GM18498 (cell line): ENCODE results near the gene ZFHX3.

Experiments used
- ATAC-seq: cut with Tn5 transposase; IDR thresholded peaks from one replicate; pipeline ENCODE4 v1.9.1; 2021; ENCODE audit warnings: mild to moderate bottlenecking, moderate library complexity; ENCODE audit not compliant: unreplicated experiment

The ZFHX3 gene

DNA sequence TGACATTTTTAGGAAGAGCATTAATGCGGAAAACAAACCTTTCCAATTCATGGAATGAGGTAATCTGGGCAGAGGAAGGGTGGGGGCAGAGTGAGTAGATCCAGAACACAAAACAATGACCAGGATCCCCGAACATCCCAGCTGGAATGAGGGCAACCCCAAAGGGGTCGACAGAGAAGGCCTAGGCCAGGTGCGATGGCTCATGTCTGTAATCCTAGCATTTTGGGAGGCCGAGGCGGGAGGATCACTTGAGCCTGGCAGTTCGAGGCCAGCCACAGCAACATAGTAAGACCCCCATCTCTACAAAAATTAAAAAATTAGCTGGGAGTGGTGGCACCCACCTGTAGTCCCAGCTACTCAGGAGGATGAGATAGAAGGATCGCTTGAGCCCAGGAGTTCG is 64.7 kb downstream of the ZFHX3 start:
- ATAC-seq = no peak

DNA sequence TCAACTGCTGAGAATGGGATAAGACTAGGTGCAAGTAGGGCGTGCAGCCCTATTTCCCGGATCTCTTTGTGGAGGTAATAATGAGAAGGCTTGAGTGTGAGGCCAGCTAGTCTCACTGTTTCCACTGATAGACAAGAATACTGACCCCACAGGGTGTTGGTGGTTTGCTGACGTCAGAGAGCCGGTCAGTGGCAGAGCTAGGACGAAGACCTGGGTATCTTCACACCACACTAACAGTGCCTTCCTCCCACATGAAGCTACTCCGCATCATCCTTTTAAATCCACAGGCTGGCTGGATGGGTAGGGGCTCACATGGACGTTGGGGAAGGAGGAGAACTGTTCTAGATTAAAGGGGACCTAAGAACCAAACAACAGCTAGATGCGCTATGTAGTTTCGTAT is 68.0 kb downstream of the ZFHX3 start:
- ATAC-seq = no peak

DNA sequence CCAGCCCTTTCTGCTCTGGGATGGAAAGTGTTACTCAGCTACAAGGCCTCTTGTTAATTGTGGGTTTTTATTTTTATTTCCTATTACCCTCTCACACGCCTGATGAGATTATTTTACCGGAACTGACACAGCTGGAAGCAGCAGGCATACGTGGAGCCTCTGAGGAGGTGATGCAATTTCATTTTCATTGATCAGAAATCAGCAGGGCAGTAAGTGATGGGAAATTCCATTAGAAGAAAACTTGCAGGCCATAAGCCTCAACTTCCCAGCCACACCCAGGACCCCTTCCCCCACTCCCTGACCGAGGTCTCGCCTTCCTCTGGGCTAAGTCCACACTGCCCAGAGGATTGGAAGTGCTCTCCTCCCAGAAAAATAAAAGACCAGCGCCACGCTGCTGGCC is 69.7 kb downstream of the ZFHX3 start:
- no peak for ATAC-seq

DNA sequence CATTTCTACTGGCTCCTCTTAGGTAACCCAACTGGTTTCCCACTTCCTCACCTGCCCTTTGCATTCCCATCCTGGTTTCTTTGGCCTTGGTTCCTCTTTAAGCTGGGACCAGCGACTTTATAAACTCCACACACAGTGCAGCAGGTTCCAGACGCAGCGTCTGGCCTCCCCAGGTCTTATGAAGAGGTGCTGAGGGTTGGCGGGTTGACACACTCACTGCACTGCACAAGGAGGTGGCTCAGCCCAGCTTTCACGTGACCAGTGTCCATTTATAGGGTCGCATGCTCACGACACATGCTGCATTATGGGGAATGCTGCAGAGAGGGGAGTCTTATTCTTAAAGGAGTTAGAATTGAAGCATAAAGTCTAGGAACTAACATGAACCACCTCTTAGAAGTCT is 70.8 kb downstream of the ZFHX3 start:
- ATAC-seq = no peak

DNA sequence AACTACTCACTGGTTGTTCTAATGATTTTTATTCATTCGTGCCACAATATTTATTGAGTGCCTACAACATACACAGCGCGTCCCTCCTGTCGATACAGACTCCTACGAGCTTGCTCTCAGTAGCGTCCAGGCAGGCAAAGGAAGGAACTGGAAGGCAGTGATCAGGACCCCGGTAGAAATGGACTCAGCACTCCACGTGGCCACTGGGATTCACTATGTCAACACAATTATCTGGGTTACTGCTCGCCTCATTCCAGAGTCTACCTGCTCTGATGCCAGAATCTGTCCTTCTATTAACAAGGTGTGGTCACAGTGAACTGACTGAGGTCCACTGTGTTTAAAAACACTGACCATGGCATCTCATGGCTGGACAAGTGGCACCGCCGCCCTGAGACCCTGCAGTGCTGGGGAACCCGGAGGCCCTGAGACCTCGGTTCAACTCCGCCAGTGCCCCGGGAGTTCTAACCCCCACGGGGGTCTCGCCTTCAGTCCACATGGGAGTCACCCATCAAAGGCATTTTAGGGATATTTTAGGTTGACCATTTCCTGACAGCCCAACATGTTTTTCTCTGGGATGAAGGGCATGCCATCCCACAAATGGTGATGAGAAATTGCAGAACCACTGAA is 71.4 kb downstream of the ZFHX3 start:
- ATAC-seq = no peak

DNA sequence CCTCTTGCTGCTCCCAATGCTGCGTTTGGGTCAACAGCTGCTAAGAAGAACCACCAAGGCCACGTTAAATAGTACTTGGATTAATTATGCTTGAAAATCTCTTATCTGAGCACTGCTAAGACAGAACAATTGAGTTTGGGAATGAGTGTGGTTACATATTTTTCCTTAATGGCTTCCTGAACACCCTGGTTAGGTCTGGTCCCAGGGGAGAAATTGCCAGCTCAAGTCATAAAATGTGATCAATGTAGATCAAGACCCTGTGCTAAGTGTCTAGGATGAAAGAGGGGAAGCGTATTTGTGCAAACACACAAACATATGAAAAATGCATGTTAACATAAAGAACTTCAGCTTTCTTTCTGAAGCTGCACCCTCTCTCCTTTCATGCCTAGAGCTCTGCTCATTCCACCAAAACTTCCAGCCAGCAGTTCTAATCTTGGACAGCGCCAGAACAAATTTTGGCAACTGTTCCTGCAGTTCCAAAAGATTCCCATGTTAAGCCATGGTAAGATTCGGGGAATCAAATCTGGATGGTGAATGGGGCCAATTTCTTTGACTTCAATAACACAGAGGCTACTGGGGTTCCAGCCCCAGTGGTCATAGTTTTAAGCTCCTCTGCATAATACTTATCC is 72.0 kb downstream of the ZFHX3 start:
- ATAC-seq = no peak

DNA sequence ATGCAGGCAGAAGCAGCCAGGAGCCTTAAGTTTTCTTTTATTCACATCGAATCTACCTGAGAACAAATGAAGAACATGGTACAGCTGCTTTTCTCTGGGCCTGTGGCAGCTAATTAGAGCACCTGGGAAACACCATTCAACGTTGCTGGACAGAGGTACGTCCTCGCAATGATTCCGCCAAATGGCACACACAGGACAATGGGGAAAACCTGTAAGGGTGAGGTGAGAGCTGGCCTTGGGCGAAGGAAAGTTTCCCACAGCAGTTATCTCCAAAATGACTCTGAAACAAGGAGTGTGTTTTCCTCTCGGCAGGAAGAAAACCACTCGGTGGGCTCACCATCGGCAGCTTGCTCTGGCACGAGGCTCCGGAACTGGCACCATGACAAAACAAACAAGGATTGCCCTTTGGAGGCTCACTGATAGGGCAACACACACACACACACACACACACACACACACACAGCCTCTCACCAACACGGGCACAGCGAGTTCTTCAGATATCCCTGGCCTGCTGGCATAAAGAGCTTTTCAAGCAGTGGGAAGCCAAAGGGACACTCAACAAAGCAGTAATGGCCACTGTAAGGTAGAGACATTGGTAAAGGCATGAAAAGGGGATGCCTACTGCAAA is 73.7 kb downstream of the ZFHX3 start:
- no peak for ATAC-seq

DNA sequence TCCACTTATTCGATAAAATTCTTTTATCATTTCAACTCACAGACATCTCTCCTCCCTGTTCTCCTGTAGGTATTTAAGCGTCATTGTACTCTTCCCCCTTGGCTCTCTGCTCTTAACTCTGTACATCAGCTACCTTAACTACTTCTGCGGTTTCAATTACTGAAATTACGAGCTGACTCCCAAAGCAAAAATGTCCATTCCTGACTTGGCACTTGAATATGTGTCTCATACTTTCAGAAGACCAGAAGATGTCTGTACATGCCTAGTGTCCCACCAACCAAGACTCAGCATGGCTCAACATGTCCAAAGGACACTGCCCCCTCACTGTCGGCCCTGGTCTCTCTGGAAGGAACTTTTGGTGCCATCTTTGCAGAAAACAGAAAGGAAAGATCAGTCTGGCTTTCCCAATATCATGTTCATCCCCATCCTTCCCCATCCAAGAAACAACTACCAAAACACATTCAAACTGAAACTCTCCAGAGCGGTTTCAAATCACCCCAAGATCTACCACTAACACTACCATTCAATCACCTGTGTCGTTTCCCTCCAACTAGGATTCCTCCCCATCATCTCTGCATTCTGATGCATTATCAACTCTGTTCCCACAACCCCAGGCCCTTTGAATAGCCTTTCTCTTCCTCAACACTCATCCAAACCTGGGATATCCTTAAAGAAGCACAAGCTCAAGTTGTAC is 74.9 kb downstream of the ZFHX3 start:
- no peak for ATAC-seq

DNA sequence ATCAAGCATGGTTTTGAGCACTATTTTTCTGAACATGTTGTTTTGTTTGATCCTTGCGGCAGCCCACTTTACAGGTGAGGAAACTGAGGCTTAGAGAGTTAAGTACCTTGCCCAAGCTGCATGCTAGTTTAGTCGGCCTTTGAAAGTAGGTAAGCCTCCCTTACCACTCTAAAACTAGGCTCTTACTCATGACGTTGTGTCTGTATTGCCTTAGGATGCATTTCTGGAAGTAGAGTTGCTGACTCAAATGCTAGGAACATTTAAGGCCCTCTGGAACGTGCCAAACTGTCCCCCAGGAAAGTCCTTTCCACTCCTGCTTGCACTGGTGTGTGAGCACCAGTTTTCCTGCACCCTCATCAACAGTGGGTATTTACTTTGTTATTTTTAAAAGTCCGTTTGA is 76.6 kb downstream of the ZFHX3 start:
- ATAC-seq = no peak

DNA sequence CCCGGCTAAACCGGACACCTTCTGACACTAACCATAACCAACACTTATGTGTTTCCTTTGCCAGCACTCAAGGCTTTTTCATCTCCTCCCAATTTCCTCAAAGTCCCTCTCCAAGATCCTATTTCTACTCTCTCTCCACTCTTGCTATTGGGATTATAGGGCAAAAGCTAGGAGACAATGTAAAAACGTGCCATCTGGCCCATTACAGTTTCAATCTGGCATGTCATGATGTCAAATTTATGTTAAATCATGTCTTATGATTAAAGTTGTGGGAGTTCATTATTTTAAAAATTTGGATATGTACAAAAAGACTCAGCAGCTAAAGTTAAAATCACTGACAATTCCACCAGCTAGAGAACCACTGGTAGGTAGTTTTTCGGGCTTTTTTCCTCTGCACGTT is 77.3 kb downstream of the ZFHX3 start:
- no peak for ATAC-seq

DNA sequence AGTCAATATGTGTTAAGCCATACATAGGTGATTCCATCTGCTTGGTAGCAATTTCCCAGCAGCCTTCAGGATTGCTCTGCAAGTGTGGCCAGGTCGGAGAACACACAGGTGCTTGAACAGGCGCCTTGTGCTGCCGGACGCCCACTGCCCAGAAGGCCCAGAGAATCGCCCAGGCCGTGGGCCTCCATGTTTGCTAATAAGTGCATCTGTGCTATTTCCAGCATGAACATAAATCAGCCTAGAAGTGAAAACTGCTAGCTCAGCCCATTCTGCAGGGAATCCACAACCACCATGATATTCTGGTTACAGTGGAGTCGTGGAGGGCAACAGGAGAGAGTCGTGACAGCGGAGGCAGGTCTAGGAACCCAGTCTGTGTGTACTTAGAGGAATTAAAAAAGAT is 78.1 kb downstream of the ZFHX3 start:
- ATAC-seq = no peak

DNA sequence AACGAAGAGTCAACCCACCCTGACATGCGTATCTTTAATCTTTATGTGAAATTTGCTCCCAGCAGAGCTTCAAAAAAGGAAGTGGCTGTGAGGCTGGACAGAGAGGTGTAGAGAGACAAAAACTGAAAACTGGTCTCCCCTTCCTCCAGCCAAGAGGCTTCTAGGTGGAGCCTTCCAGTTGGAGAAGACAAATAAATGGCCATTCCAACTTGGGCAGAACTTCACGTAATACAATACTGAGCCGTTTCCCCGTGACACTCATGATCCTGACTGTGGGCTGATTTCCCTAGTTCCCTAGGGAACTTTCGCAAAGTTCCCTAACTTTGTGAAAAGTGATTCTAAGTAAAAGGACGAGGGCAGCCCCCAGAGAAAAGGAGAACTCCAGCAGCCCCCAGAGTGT is 78.8 kb downstream of the ZFHX3 start:
- no peak for ATAC-seq

DNA sequence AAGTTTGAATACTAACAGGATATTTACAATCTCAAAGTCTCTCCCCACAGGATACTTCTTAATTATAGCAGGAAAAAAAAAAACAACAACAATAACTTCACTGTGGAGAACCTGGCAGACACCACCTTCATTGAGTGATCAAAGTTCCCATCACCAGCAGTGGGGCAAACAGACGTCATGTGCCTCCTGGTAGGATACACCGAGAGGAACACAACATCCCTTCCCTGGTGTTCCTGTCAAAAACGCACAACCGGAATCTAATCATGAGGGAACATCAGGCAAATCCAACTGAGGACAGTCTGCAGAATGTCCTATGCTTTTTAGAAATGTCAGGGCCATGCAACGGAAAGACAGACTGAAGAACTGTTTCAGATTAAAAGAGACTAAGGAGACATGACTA is 80.0 kb downstream of the ZFHX3 start:
- ATAC-seq = no peak

DNA sequence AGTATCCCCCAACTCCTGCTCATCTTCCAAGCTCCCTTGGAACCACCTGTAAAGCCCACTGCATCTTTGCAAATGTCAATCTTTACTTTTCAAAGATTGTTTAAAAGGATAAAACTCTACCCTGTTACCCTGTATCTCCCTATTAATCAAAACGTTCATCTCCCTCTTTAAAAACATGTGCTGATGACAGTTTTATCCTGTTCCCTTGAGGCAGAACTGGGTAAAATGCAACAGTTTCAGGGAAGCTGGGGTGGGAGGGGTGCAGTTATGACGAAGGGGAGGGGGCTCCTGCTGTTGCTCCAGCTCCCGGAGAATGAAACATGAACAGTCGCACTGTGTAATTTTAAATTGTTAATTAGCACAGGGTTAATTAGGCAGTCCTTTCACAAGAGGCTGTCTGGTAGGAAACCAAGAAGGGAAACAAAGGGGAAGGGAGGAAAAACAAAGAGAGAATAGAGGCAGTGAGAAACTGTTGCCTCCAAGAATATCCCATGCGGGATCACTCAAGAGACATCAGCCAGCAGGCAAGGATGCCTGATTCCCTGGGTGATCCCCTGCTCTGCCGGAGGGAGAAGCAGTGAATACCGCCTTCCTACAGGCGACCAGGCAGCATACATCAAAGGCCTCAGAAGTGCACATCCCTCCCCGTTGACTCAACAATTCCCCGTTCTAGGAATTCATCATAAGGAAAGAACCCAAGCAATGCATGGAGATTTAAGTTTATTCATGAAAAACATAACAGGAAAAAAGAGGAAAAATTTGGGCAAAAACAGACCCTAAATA is 84.2 kb downstream of the ZFHX3 start:
- ATAC-seq = no peak

DNA sequence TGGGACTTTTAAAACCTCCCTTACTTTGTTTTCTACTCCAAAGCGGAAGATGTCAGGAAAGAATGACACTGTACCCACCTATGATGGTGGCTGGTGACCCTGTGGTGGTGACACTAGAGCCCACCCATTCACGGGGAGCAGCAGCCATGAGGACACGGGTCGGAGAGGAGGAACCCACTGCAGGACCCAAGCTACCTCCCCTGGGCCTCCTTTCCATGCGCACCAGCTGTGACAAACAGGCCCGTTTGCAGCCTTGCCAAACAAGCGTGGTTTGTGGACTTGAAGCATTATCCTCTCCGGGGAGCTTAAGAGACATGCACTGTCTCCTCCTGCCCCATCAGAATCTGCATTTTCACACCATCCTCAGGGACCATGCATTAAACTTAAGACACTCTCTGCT is 85.6 kb downstream of the ZFHX3 start:
- ATAC-seq = no peak

DNA sequence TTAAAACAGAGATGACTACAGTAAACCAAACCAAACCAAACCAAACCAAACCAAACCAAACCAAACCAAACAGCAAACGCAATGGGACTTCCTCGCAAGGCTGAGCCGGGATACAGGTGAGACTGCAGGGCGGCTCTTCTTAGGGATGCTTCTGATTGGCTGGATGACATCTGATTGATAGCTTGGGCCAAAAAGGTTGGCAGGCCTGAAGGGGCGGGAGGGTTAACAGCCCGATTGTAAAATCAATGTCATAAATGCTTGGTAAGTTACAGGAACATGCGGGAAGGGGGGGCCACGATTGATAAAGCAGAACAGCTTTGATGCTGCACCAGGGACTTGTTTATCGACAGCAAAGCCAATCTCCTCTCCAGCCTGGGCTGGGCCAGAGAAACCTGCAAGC is 86.1 kb downstream of the ZFHX3 start:
- ATAC-seq = no peak

DNA sequence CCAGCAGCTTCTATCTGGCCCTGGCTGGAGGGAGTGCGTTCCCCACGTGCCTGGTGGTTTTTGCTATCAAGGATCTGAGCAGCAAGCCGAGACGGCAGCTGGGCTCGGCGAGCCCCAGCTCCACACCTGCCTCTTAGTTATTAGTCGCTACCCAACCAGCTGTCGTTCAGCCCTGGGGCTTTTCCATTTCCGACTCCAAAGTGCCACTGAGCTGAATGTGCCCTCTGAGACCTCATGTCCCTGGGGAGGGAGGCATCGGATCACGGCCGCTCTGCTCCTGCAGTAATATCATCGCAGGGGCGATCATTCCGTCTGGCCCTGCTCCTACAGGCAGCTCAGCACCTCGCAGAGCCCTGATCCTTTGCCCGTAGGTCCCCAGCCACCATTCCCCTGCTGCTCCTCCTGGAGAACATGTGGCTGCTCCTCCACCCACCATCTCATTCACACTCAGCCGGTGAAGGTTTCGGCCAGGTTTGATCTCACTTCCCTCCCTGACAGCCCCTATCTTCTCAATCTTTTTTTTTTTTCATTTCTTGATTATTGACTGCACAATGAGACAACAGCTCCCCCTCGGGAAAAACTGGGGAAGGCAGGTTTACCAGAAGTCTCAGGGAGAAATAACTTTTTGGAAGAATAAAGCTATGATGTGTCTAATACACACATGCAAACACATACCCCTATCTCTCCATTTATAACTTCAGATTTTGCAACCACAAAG is 86.7 kb downstream of the ZFHX3 start:
- no peak for ATAC-seq

DNA sequence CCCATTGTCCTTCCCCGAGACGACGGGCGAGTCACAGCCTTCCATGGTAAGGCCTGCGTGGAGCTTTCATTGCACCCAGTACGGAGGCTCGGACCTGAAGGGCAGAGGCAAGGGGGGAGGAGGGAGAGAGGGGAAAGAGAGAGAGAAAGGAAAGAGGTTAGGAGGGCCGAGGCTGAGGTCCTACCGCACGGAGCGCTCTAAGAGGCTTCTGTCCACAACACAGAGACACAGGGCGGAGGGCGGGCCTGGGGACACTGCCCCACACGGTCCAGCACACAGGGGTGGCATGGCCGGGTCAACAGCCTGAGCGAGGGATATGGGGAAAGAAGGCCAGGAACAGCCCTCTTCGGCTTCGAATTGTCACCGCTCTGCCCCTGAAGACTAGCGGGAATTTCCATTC is 87.8 kb downstream of the ZFHX3 start:
- ATAC-seq = no peak

DNA sequence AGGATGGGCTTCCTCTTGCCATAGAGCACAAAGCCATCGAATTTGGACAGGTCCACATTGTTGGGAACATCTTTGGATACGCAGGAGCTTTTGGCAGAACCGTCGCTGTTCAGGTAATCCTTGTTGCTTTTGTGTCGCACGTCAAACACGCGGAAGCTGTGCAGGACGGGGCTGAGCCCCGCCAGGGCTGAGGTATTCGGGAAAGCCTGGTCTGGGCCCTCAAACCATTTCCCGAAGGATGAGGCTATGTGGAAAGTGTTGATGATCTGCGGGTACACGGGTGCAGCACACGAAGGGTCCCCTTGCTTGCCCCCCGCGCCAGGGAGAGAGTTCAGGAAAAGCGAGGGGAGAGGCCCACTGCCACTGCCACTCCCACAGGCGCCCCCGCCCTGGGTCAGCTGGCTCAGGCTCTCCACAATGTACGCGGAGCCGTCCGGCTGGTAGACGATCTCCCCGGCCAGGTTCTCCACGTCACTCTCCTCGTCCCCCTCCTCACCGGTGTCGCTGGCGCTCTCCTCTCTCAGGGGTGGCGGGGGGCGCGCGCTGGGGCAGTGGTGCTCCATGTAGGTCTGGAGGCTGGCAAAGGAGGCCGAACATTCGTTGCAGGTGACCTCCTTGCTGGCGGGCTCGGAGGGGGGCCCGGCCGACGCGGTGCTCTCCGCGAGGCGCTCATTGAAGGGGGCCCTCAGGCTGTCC is 88.5 kb downstream of the ZFHX3 start:
- ATAC-seq = no peak

DNA sequence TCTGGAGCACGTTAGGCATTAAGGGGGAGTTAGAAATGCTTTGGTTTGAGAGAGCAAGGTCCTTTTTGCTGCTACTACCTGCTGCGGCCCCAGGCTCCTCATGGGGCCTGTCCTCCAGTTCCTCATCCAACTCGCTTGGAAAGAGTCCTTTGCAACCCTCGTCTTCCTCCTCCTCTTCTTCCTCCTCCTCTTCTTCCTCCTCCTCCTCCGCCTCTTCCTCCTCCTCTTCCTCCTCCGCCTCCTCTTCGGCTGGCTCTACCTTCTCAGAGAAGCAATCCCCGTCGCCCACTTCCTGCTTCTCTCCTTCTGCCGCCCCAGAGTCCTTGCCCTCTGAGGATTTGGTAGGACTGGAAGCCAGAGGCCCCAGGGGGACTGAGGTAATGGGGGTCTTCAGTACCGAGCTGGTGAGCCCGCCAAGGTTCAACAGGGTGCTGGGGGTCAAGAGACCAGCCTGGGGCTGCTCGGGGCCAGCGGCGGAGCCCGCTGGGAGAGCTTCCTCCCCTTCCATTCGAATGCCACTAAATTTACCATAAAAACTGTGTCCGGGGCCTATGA is 89.3 kb downstream of the ZFHX3 start:
- ATAC-seq = no peak
